Neural progenitor cell (in vitro differentiated cells): ENCODE results near the gene ATP8A1. TPM values are rescaled to one million over a fixed set of nuclear protein-coding genes. Genes with fewer than 3 reads are reported as not detected.

Experiments
- DNase-seq: peaks from one replicate; pipeline ENCODE4 v3.0.0-alpha.2; 2016; ENCODE audit warnings: low spot score
- H2AFZ ChIP-seq: fragments of 200-600 bp; sonication (generic); replicated peaks from 2 replicates; pipeline ENCODE4 v1.6.1; 2016; ENCODE audit warnings: antibody characterized with exemption
- H3F3A ChIP-seq: fragments of 200-600 bp; sonication (generic); 2 replicates; pipeline ENCODE4 v1.6.1; 2016; ENCODE audit warnings: antibody characterized with exemption, low read depth
- H3K27ac ChIP-seq: fragments of 200-600 bp; sonication (generic); 2 replicates; pipeline ENCODE4 v1.5.1; 2016; ENCODE audit warnings: mild to moderate bottlenecking
- H3K27me3 ChIP-seq: fragments of 200-600 bp; sonication (generic); 2 replicates; pipeline ENCODE4 v1.6.1; 2016; ENCODE audit warnings: mild to moderate bottlenecking, moderate library complexity
- H3K36me3 ChIP-seq: fragments of 200-600 bp; sonication (generic); 2 replicates; pipeline ENCODE4 v1.5.1; 2016
- H3K4me1 ChIP-seq: fragments of 200-600 bp; sonication (generic); 2 replicates; pipeline ENCODE4 v1.6.1; 2016; ENCODE audit warnings: mixed run types
- H3K4me2 ChIP-seq: fragments of 200-600 bp; sonication (generic); 2 replicates; pipeline ENCODE4 v1.6.1; 2016
- H3K4me3 ChIP-seq: fragments of 200-600 bp; sonication (generic); 2 replicates; pipeline ENCODE4 v1.5.1; 2016
- H3K79me2 ChIP-seq: fragments of 200-600 bp; sonication (generic); 2 replicates; pipeline ENCODE4 v1.6.1; 2016; ENCODE audit warnings: low read depth
- H3K9ac ChIP-seq: fragments of 200-600 bp; sonication (generic); 2 replicates; pipeline ENCODE4 v1.6.1; 2016
- H3K9me3 ChIP-seq: fragments of 200-600 bp; sonication (generic); 2 replicates; pipeline ENCODE4 v1.5.1; 2016; ENCODE audit warnings: low read depth
- H4K20me1 ChIP-seq: fragments of 200-600 bp; sonication (generic); 2 replicates; pipeline ENCODE4 v1.6.1; 2016; ENCODE audit warnings: low read depth
- H3K27ac Mint-ChIP-seq: 3 replicates; pipeline ENCODE4 v1.8.0; 2021; ENCODE audit warnings: mixed read lengths
- H3K27me3 Mint-ChIP-seq: 2 replicates; pipeline ENCODE4 v1.8.0; 2022; ENCODE audit warnings: low read depth, mild to moderate bottlenecking, inconsistent platforms, moderate library complexity, mixed read lengths; ENCODE audit not compliant: insufficient read depth
- H3K36me3 Mint-ChIP-seq: 3 replicates; pipeline ENCODE4 v1.8.0; 2021; ENCODE audit warnings: mixed read lengths
- H3K4me1 Mint-ChIP-seq: 3 replicates; pipeline ENCODE4 v1.8.0; 2021; ENCODE audit warnings: mixed read lengths
- H3K4me3 Mint-ChIP-seq: 3 replicates; pipeline ENCODE4 v1.8.0; 2021; ENCODE audit warnings: mild to moderate bottlenecking, moderate library complexity, mixed read lengths
- H3K9me3 Mint-ChIP-seq: 3 replicates; pipeline ENCODE4 v1.8.0; 2020; ENCODE audit warnings: mixed read lengths
- CTCF ChIP-seq: fragments of 200-600 bp; sonication (generic); IDR thresholded peaks from 2 replicates; pipeline ENCODE4 v1.5.1; 2017; ENCODE audit warnings: antibody characterized with exemption, mild to moderate bottlenecking
- EZH2 ChIP-seq: fragments of 200-600 bp; sonication (generic); IDR thresholded peaks from 2 replicates; pipeline ENCODE4 v1.6.1; 2017; ENCODE audit warnings: antibody characterized with exemption, mild to moderate bottlenecking, moderate library complexity
- EZH2phosphoT487 ChIP-seq: fragments of 200-600 bp; sonication (generic); IDR thresholded peaks from 2 replicates; pipeline ENCODE4 v1.6.1; 2017; ENCODE audit warnings: antibody characterized with exemption
- total RNA-seq: library from RNA; depleted of rRNA; stranded (reverse); fragments of >200 nt; gene quantifications from 2 replicates; pipeline ENCODE4 v1.2.3, GENCODE V29; 2015; ENCODE audit warnings: low replicate concordance

Gene ATP8A1
- total RNA-seq, 1 donor from 2014 or later, result 46.1 TPM

GRCh38 chr4:42390622-42391354 lies 266.1 kb downstream of the ATP8A1 start:
- H3K27me3 ChIP-seq, result peaks cover 20% of the 10 kb centered on the region
- TF ChIP-seq EZH2phosphoT487, result no peak
- TF ChIP-seq EZH2, result no peak
- no peak for TF ChIP-seq CTCF
- no peaks in the 10 kb centered on the region for H4K20me1 ChIP-seq
- H3F3A ChIP-seq, result peaks cover 4% of the 10 kb centered on the region
- H3K9ac ChIP-seq, result no peak overlapping the region
- no peak overlapping the region for H2AFZ ChIP-seq
- Mint-ChIP-seq H3K36me3 (no peaks in the 10 kb centered on the region), H3K4me3 (no peak overlapping the region), H3K9me3 (peaks cover 3% of the 10 kb centered on the region), H3K4me1 (peaks cover 20% of the 10 kb centered on the region), H3K27me3 (peaks cover 19% of the 10 kb centered on the region), H3K27ac (no peak overlapping the region)
- H3K4me2 ChIP-seq, result peak overlapping the region; percentile 21
- no peaks in the 10 kb centered on the region for H3K36me3 ChIP-seq
- H3K4me1 ChIP-seq, result peaks cover 13% of the 10 kb centered on the region
- H3K79me2 ChIP-seq, result no peaks in the 10 kb centered on the region
- H3K4me3 ChIP-seq, result no peak overlapping the region
- peak; percentile 31 for DNase-seq
- no peaks in the 10 kb centered on the region for H3K9me3 ChIP-seq
- no peak overlapping the region for H3K27ac ChIP-seq

GRCh38 chr4:42385516-42385915 lies 271.4 kb downstream of the ATP8A1 start:
- no peaks in the 10 kb centered on the region for H3K27me3 ChIP-seq
- H3F3A ChIP-seq, result no peaks in the 10 kb centered on the region
- Mint-ChIP-seq H3K27ac (no peak overlapping the region), H3K36me3 (no peaks in the 10 kb centered on the region), H3K27me3 (peaks cover 6% of the 10 kb centered on the region), H3K9me3 (peaks cover 3% of the 10 kb centered on the region), H3K4me1 (peaks cover 3% of the 10 kb centered on the region), H3K4me3 (no peak overlapping the region)
- no peak overlapping the region for H3K4me3 ChIP-seq
- no peak for DNase-seq
- no peaks in the 10 kb centered on the region for H3K36me3 ChIP-seq
- peaks cover under 1% of the 10 kb centered on the region for H3K4me1 ChIP-seq
- no peak overlapping the region for H3K27ac ChIP-seq
- no peak overlapping the region for H2AFZ ChIP-seq
- H3K4me2 ChIP-seq, result no peak overlapping the region
- no peaks in the 10 kb centered on the region for H4K20me1 ChIP-seq
- H3K79me2 ChIP-seq, result no peaks in the 10 kb centered on the region
- H3K9ac ChIP-seq, result no peak overlapping the region
- H3K9me3 ChIP-seq, result no peaks in the 10 kb centered on the region
- TF ChIP-seq CTCF, result no peak
- TF ChIP-seq EZH2, result no peak
- TF ChIP-seq EZH2phosphoT487, result no peak

- no peak for TF ChIP-seq CTCF
- TF ChIP-seq EZH2phosphoT487, result no peak
- TF ChIP-seq EZH2, result no peak
Measured at GRCh38 chr4:42381666-42382065, 275.2 kb downstream of the ATP8A1 start.

More at GRCh38 chr4:42381666-42382065, 275.2 kb downstream of the ATP8A1 start:
- Histone ChIP-seq H3K9me3 (no peaks in the 10 kb centered on the region), H3K27ac (no peak overlapping the region), H2AFZ (no peak overlapping the region), H3K36me3 (no peaks in the 10 kb centered on the region), H3K9ac (no peak overlapping the region), H3K4me2 (no peak overlapping the region), H3F3A (no peaks in the 10 kb centered on the region), H3K4me3 (no peak overlapping the region), H3K4me1 (no peaks in the 10 kb centered on the region), H4K20me1 (no peaks in the 10 kb centered on the region), H3K27me3 (no peaks in the 10 kb centered on the region), H3K79me2 (no peaks in the 10 kb centered on the region)
- peaks cover 5% of the 10 kb centered on the region for H3K27me3 Mint-ChIP-seq
- DNase-seq, result no peak
- H3K36me3 Mint-ChIP-seq, result no peaks in the 10 kb centered on the region
- H3K4me3 Mint-ChIP-seq, result no peak overlapping the region
- H3K4me1 Mint-ChIP-seq, result no peaks in the 10 kb centered on the region
- H3K27ac Mint-ChIP-seq, result no peak overlapping the region
- peaks cover 5% of the 10 kb centered on the region for H3K9me3 Mint-ChIP-seq
